Caco-2 (cell line): ENCODE data around the gene SLBP. TPM values are rescaled to one million over a fixed set of nuclear protein-coding genes. Genes with fewer than 3 reads are reported as not detected.

Experiments used
- BruUV-seq: library from RNA; stranded (reverse); fragments of 400-500 nt; replicated peaks from 2 replicates; lab custom pipeline; 2021; lab: Mats Ljungman, UMichigan
- CTCF ChIA-PET: fragments of 300-600 bp; sonication (Branson Sonifier 250); formaldehyde crosslinking; loops from one replicate; lab custom pipeline; 2022; ENCODE audit warnings: antibody characterized with exemption; lab: Charles Lee
- POLR2A ChIA-PET: fragments of 300-600 bp; sonication (Branson Sonifier 250); formaldehyde crosslinking; loops from one replicate; lab custom pipeline; 2022; ENCODE audit warnings: antibody characterized with exemption; lab: Charles Lee
- DNase-seq, 2 experiments: peaks; one replicate each; pipeline versions ENCODE4 v3.0.0 to v3.0.0-alpha.2; 2020 to 2022
- H3K27me3 ChIP-seq: replicated peaks from 2 replicates; pipeline ENCODE4 v1.6.0; 2011; ENCODE audit warnings: low read length; ENCODE audit not compliant: control insufficient read depth, insufficient read depth
- H3K36me3 ChIP-seq: 2 replicates; pipeline ENCODE4 v1.5.1; 2011; ENCODE audit warnings: low read length; ENCODE audit not compliant: control insufficient read depth, insufficient read depth
- H3K4me1 ChIP-seq: fragments of 250-450 bp; sonication (Bioruptor Pico); 2 replicates; pipeline ENCODE4 v1.5.1; 2020; ENCODE audit warnings: mild to moderate bottlenecking
- H3K4me3 ChIP-seq: 2 replicates; pipeline ENCODE4 v1.5.1; 2011; ENCODE audit warnings: low read depth, mild to moderate bottlenecking, control low read depth, low read length
- H3K9me3 ChIP-seq: fragments of 250-450 bp; sonication (Bioruptor Pico); 2 replicates; pipeline ENCODE4 v1.5.1; 2020; ENCODE audit warnings: mild to moderate bottlenecking, moderate library complexity
- H3K27ac Mint-ChIP-seq: one replicate; pipeline ENCODE4 v1.8.0; 2022; ENCODE audit warnings: mixed read lengths; ENCODE audit not compliant: unreplicated experiment
- H3K27me3 Mint-ChIP-seq: one replicate; pipeline ENCODE4 v1.8.0; 2022; ENCODE audit warnings: mixed read lengths; ENCODE audit not compliant: insufficient read depth, unreplicated experiment
- H3K36me3 Mint-ChIP-seq: one replicate; pipeline ENCODE4 v1.8.0; 2022; ENCODE audit warnings: mild to moderate bottlenecking, mixed read lengths; ENCODE audit not compliant: insufficient read depth, unreplicated experiment
- H3K4me1 Mint-ChIP-seq: one replicate; pipeline ENCODE4 v1.8.0; 2022; ENCODE audit warnings: low read depth, mixed read lengths; ENCODE audit not compliant: unreplicated experiment
- H3K4me3 Mint-ChIP-seq: one replicate; pipeline ENCODE4 v1.8.0; 2022; ENCODE audit warnings: mild to moderate bottlenecking, moderate library complexity, mixed read lengths; ENCODE audit not compliant: unreplicated experiment
- H3K9me3 Mint-ChIP-seq: one replicate; pipeline ENCODE4 v1.8.0; 2022; ENCODE audit warnings: mixed read lengths; ENCODE audit not compliant: unreplicated experiment
- intact Hi-C: fragments of 100-400 bp; cut with micrococcal nuclease; formaldehyde crosslinking; loops from one replicate; pipeline ENCODE4 v1.10.0; 2022; ENCODE audit not compliant: unreplicated experiment
- total RNA-seq: library from RNA; stranded (reverse); gene quantifications from 2 replicates; pipeline ENCODE4 v1.2.3, GENCODE V29; 2022
- TF ChIP-seq, protein P1 (sequence below), 2 experiments: fragments of 200-600 bp in 1 of 2; IDR thresholded peaks; 1 replicate in 1 of 2; 2 replicates in 1 of 2; pipeline versions ENCODE4 v1.5.1 to v1.8.0; 2011 to 2022; ENCODE audit warnings: antibody characterized with exemption in 1 of 2, control low read depth in 1 of 2, inconsistent platforms in 1 of 2, low read depth in 1 of 2, low read length in 1 of 2, mild to moderate bottlenecking in 1 of 2, moderate library complexity in 1 of 2; ENCODE audit not compliant: insufficient read depth in 1 of 2, severe bottlenecking in 1 of 2, unreplicated experiment in 1 of 2

SLBP gene
- total RNA-seq, 1 experiment from 2014 or later = 116 TPM

DNA sequence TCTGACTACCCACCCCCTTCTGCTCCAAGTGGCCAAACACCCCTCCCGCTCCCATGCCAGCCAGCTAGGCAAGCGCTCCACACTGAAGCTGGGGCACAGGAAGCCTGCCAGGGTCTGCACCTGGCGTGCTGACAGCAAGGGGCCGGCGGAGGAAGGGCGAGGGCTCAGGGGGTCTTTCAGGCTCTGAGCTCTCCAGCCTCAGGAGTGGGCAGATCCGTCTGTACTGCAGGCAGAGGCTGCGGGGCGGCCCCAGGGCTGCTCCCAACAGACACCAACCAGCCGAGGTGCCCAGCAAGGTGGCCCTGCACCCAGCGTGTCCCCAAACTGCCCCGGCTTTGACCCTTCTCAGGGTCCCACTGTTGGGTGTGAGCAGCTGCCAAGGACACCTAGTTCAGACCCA is 42.8 kb downstream of the SLBP start:
- H3K27ac Mint-ChIP-seq = no peak overlapping the region

DNA sequence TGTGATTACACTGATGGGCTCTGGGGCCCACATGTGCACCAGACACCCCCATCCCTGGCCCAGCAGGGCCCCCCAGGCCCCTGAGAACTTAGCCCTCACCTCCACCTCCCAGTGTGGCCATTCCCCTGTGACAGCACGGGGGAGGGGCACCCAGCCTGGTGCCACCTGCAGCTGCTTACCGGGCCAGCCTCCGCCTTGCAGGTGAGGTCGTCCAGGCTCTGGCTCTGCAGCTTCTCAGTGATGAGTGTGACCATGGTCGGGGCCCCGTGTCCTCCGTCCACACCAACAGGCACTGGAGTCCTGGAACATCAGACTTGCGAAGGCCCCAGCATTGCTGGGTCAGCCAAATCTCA is 43.7 kb downstream of the SLBP start:
- intact Hi-C loops = no loop called here
- no peak for DNase-seq
- H3K27me3 ChIP-seq = no peaks in the 10 kb centered on the region
- no peaks in the 10 kb centered on the region for H3K36me3 Mint-ChIP-seq
- no peak overlapping the region for H3K4me3 Mint-ChIP-seq
- POLR2A ChIA-PET = no interaction called here
- no TSS peak for BruUV-seq
- H3K9me3 Mint-ChIP-seq = no peaks in the 10 kb centered on the region
- H3K27ac Mint-ChIP-seq = no peak overlapping the region
- H3K9me3 ChIP-seq = no peaks in the 10 kb centered on the region
- peaks cover 11% of the 10 kb centered on the region for H3K4me1 ChIP-seq
- no peaks in the 10 kb centered on the region for H3K36me3 ChIP-seq
- CTCF ChIA-PET = no interaction called here
- H3K4me3 ChIP-seq = no peak overlapping the region
- TF ChIP-seq, protein P1, sequence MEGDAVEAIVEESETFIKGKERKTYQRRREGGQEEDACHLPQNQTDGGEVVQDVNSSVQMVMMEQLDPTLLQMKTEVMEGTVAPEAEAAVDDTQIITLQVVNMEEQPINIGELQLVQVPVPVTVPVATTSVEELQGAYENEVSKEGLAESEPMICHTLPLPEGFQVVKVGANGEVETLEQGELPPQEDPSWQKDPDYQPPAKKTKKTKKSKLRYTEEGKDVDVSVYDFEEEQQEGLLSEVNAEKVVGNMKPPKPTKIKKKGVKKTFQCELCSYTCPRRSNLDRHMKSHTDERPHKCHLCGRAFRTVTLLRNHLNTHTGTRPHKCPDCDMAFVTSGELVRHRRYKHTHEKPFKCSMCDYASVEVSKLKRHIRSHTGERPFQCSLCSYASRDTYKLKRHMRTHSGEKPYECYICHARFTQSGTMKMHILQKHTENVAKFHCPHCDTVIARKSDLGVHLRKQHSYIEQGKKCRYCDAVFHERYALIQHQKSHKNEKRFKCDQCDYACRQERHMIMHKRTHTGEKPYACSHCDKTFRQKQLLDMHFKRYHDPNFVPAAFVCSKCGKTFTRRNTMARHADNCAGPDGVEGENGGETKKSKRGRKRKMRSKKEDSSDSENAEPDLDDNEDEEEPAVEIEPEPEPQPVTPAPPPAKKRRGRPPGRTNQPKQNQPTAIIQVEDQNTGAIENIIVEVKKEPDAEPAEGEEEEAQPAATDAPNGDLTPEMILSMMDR (IDR thresholded peaks at IDR 0.05; ENCODE audit: insufficient read depth in 1 of 2, low read depth in 1 of 2, low read length in 1 of 2, severe bottlenecking in 1 of 2, unreplicated experiment in 1 of 2) = no peak
- H3K4me1 Mint-ChIP-seq = no peaks in the 10 kb centered on the region
- H3K27me3 Mint-ChIP-seq = no peaks in the 10 kb centered on the region

More for the DNA sequence above, 42.8 kb downstream of the SLBP start:
- Mint-ChIP-seq H3K4me1 (no peaks in the 10 kb centered on the region), H3K9me3 (no peaks in the 10 kb centered on the region), H3K4me3 (no peak overlapping the region), H3K27me3 (no peaks in the 10 kb centered on the region), H3K36me3 (no peaks in the 10 kb centered on the region)
- ChIA-PET CTCF (interaction anchor here (0.5 kb wide), 1 partner anchor 167 kb away, joined by 5 read pairs; no protein-coding TSS in a partner anchor), POLR2A (no interaction called here)
- DNase-seq = no peak
- Histone ChIP-seq H3K4me1 (peaks cover 6% of the 10 kb centered on the region), H3K27me3 (no peaks in the 10 kb centered on the region), H3K9me3 (no peaks in the 10 kb centered on the region), H3K4me3 (no peak overlapping the region), H3K36me3 (no peaks in the 10 kb centered on the region)
- TF ChIP-seq, protein P1 (IDR thresholded peaks at IDR 0.05; ENCODE audit: insufficient read depth in 1 of 2, low read depth in 1 of 2, low read length in 1 of 2, severe bottlenecking in 1 of 2, unreplicated experiment in 1 of 2) = no peak
- no TSS peak for BruUV-seq
- intact Hi-C loops = no loop called here

DNA sequence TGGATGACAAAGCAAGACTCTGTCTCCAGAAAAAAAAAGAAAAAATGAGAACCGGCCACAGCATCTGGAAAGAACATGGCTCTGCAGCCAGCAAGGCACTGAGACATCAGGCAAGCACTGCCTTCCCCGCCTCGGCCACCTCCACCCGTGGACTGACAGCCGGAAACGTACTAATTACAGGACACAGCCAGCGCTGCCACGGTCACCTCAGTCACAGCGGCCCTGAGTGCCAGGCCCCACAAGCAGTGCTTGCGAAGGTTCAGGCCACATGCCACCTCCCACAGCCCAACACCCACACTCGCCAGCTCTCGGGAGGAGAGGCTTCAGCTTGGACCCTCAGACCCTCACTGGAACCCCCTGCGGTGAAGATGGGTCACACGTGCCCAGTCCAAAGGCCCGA is 44.8 kb downstream of the SLBP start:
- Mint-ChIP-seq H3K4me3 (no peak overlapping the region), H3K27me3 (no peaks in the 10 kb centered on the region), H3K4me1 (no peaks in the 10 kb centered on the region), H3K36me3 (no peaks in the 10 kb centered on the region), H3K27ac (no peak overlapping the region), H3K9me3 (no peaks in the 10 kb centered on the region)
- ChIA-PET POLR2A (no interaction called here), CTCF (no interaction called here)
- Histone ChIP-seq H3K9me3 (no peaks in the 10 kb centered on the region), H3K36me3 (no peaks in the 10 kb centered on the region), H3K27me3 (no peaks in the 10 kb centered on the region), H3K4me1 (peaks cover 11% of the 10 kb centered on the region), H3K4me3 (no peak overlapping the region)
- no peak for DNase-seq
- BruUV-seq = no TSS peak
- intact Hi-C loops = no loop called here
- TF ChIP-seq, protein P1 (IDR thresholded peaks at IDR 0.05; ENCODE audit: insufficient read depth in 1 of 2, low read depth in 1 of 2, low read length in 1 of 2, severe bottlenecking in 1 of 2, unreplicated experiment in 1 of 2) = no peak
